Measurements from ENCODE around the gene CAMKMT.

Gene CAMKMT

DNA sequence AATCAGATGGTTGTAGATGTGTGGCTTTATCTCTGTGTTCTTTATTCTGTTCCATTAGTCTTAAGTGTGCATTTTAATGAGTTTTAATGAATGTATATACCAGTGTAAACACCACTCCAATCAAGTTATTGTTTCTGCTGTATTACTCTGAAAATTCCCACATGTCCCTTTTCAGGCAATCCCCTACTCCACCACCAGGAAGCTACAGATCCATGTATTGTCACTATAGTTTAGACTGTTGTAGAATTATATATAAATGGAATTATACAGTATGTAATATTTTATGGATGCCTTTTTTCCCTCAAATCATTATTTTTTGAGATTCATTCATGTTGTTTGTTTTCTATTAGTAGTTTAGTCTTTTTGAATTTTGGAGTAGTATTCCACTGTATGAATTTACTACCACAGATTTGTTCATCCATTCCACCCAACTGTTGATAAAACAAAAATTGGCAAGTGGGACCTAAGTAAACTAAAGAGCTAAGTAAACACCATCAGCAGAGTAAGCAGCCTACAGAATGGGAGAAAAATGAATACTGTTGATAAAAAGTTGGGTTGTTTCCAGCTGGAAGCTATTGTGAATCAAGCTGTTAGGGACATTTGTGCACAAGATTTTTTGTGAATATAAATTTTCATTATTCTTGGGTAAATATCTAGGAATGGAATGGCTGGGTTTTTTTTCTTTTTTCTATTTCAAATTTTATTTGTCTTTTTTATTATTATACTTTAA, 262.0 kb downstream of the CAMKMT start:
- H3K27ac ChIP-seq (ENCODE audit: poor library complexity, severe bottlenecking): no peak overlapping the region
- DNase-seq (ENCODE audit: low spot score) (no peak), ATAC-seq (ENCODE audit: low read depth) (no peak)
- no peaks in the 10 kb centered on the region for H3K36me3 ChIP-seq (ENCODE audit: low read depth)
- H3K4me1 ChIP-seq (ENCODE audit: insufficient read depth, poor library complexity, severe bottlenecking): no peaks in the 10 kb centered on the region
- H3K4me3 ChIP-seq (ENCODE audit: severe bottlenecking): no peak overlapping the region
- H3K9me3 ChIP-seq (ENCODE audit: severe bottlenecking): no peaks in the 10 kb centered on the region
- TF ChIP-seq, protein P1, sequence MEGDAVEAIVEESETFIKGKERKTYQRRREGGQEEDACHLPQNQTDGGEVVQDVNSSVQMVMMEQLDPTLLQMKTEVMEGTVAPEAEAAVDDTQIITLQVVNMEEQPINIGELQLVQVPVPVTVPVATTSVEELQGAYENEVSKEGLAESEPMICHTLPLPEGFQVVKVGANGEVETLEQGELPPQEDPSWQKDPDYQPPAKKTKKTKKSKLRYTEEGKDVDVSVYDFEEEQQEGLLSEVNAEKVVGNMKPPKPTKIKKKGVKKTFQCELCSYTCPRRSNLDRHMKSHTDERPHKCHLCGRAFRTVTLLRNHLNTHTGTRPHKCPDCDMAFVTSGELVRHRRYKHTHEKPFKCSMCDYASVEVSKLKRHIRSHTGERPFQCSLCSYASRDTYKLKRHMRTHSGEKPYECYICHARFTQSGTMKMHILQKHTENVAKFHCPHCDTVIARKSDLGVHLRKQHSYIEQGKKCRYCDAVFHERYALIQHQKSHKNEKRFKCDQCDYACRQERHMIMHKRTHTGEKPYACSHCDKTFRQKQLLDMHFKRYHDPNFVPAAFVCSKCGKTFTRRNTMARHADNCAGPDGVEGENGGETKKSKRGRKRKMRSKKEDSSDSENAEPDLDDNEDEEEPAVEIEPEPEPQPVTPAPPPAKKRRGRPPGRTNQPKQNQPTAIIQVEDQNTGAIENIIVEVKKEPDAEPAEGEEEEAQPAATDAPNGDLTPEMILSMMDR (IDR thresholded peaks at IDR 0.05; ENCODE audit: poor library complexity, severe bottlenecking): no peak
- no peaks in the 10 kb centered on the region for H3K27me3 ChIP-seq (ENCODE audit: insufficient read depth, poor library complexity, severe bottlenecking)

DNA sequence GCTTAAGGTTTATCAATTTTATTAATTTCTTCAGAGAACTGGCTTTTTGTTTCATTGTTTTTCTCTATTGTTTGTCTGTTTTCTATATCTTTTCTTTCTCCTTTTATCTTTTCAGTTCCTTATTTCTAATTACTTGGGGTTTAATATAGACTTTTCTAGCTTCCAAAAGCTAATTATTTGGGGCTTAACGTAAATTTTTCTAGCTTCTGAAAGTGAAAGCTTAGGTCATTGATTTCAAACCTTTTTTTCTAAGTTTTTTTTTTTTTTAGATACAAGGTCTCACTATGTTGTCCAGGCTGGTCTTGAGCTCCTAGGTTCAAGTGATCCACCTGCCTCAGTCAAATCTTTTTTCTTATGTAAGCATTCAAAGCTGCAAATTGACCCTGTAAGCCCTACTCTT, 266.6 kb downstream of the CAMKMT start:
- H3K4me1 ChIP-seq (ENCODE audit: insufficient read depth, poor library complexity, severe bottlenecking): no peaks in the 10 kb centered on the region
- no peaks in the 10 kb centered on the region for H3K27me3 ChIP-seq (ENCODE audit: insufficient read depth, poor library complexity, severe bottlenecking)
- H3K36me3 ChIP-seq (ENCODE audit: low read depth): no peaks in the 10 kb centered on the region
- TF ChIP-seq, protein P1 (IDR thresholded peaks at IDR 0.05; ENCODE audit: poor library complexity, severe bottlenecking): no peak
- peaks cover 3% of the 10 kb centered on the region for H3K9me3 ChIP-seq (ENCODE audit: severe bottlenecking)
- H3K4me3 ChIP-seq (ENCODE audit: severe bottlenecking): no peak overlapping the region
- ATAC-seq (ENCODE audit: low read depth) (no peak), DNase-seq (ENCODE audit: low spot score) (no peak)
- no peak overlapping the region for H3K27ac ChIP-seq (ENCODE audit: poor library complexity, severe bottlenecking)

DNA sequence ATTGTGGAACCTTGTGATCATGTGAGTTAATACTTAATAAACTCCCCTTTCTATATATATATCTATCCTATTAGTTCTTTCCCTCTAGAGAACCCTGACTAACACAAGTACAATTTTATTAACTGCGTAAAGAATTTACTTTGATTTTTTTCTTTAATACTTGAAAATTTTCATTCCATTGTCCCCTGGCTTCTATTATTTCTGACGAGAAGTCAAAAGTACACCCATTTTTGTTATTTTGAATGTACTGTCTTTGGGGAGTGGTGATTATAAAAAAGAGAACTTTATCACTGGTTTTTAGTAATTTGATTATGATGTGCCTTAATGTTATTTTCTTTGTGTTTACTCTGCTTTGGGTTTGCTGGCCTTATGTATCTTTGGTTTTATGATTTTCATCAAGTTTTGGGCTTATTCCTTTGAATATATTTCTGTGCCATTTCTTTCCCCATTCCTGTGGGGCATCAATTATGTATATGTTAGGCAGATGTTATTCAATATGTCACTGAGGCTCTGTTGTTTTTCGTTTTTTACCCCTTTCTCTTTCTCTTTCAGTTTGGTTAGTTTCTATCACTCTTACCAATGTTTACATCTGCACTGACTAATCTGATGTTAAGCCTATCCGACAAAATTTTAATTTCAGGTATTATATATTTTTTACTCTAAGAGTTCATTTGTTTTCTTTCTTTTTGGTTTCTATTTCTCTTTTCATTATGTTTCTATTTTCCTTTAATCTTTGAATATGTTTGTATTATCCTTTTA, 271.4 kb downstream of the CAMKMT start:
- Histone ChIP-seq H3K27ac (ENCODE audit: poor library complexity, severe bottlenecking) (no peak overlapping the region), H3K9me3 (ENCODE audit: severe bottlenecking) (peaks cover 3% of the 10 kb centered on the region), H3K4me1 (ENCODE audit: insufficient read depth, poor library complexity, severe bottlenecking) (no peaks in the 10 kb centered on the region), H3K27me3 (ENCODE audit: insufficient read depth, poor library complexity, severe bottlenecking) (no peaks in the 10 kb centered on the region), H3K4me3 (ENCODE audit: severe bottlenecking) (no peak overlapping the region), H3K36me3 (ENCODE audit: low read depth) (no peaks in the 10 kb centered on the region)
- DNase-seq (ENCODE audit: low spot score) (no peak), ATAC-seq (ENCODE audit: low read depth) (no peak)
- TF ChIP-seq, protein P1 (IDR thresholded peaks at IDR 0.05; ENCODE audit: poor library complexity, severe bottlenecking): no peak

DNA sequence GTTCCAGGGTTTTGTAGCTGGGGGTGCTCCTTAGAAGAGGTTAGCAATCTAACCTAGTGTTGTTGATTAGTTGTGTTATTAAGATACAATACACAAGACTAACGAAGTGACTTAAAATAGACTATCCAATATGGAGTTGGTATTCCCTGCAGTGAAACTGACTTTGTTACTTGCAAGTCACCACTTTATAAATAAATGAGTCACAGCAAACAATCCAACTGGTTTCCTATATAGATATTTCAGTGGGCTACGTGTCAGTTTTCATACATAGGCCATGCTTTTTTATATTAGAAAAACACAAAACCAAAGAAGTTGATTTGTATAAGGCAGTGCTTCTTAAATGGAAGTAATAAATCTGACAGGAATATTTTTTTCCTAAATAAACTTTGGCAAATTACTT, 274.0 kb downstream of the CAMKMT start:
- no peak for ATAC-seq (ENCODE audit: low read depth)
- H3K4me1 ChIP-seq (ENCODE audit: insufficient read depth, poor library complexity, severe bottlenecking): no peaks in the 10 kb centered on the region
- TF ChIP-seq, protein P1 (IDR thresholded peaks at IDR 0.05; ENCODE audit: poor library complexity, severe bottlenecking): no peak
- H3K4me3 ChIP-seq (ENCODE audit: severe bottlenecking): no peak overlapping the region
- H3K27ac ChIP-seq (ENCODE audit: poor library complexity, severe bottlenecking): no peak overlapping the region
- no peaks in the 10 kb centered on the region for H3K36me3 ChIP-seq (ENCODE audit: low read depth)
- H3K9me3 ChIP-seq (ENCODE audit: severe bottlenecking): peaks cover 3% of the 10 kb centered on the region
- DNase-seq (ENCODE audit: low spot score): no peak
- H3K27me3 ChIP-seq (ENCODE audit: insufficient read depth, poor library complexity, severe bottlenecking): no peaks in the 10 kb centered on the region

DNA sequence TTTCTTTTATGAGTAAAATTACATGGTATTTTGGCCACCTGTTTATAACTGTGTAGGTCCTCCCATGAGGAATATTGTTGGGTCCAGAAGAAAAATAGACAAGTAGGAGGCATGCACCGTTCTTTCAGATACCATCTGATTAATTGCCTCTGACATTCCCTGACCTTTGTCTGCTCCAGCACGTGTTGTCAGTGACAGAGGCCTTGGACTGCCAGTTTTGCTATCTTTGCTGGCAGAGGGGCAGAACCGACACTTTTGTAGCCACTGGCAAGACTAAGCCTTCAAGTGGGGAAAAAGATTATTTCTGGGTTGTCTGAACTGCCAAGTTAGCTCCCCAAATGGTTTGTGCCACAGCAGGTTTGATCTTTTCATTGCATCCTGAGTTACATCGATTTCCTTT, 276.9 kb downstream of the CAMKMT start:
- TF ChIP-seq, protein P1 (IDR thresholded peaks at IDR 0.05; ENCODE audit: poor library complexity, severe bottlenecking): no peak

More for the DNA sequence above, 276.9 kb downstream of the CAMKMT start:
- Histone ChIP-seq H3K4me3 (ENCODE audit: severe bottlenecking) (no peak overlapping the region), H3K27me3 (ENCODE audit: insufficient read depth, poor library complexity, severe bottlenecking) (no peaks in the 10 kb centered on the region), H3K27ac (ENCODE audit: poor library complexity, severe bottlenecking) (no peak overlapping the region), H3K4me1 (ENCODE audit: insufficient read depth, poor library complexity, severe bottlenecking) (no peaks in the 10 kb centered on the region), H3K36me3 (ENCODE audit: low read depth) (no peaks in the 10 kb centered on the region), H3K9me3 (ENCODE audit: severe bottlenecking) (no peaks in the 10 kb centered on the region)
- ATAC-seq (ENCODE audit: low read depth) (no peak), DNase-seq (ENCODE audit: low spot score) (no peak)

All from RWPE2 (cell line).